HL-60 (cell line): ENCODE measurements around the gene ADAM12.

Experiments used
- DNase-seq, 2 experiments: peaks; one replicate each; pipeline ENCODE4 v3.0.0-alpha.2; 2010 to 2020; ENCODE audit warnings: low read depth in 1 of 2, low spot score in 1 of 2
- H3K27ac ChIP-seq: fragments of 250-450 bp; sonication (Bioruptor Pico); replicated peaks from 2 replicates; pipeline ENCODE4 v1.5.1; 2020; ENCODE audit warnings: mild to moderate bottlenecking, moderate library complexity
- H3K27me3 ChIP-seq: fragments of 250-450 bp; sonication (Bioruptor Pico); 2 replicates; pipeline ENCODE4 v1.5.1; 2021; ENCODE audit warnings: mild to moderate bottlenecking, moderate library complexity; ENCODE audit not compliant: insufficient read depth, poor library complexity, severe bottlenecking
- H3K4me3 ChIP-seq: replicated peaks from 2 replicates; pipeline ENCODE4 v1.5.1; 2011; ENCODE audit warnings: mild to moderate bottlenecking, control low read depth, low read length; ENCODE audit not compliant: insufficient read depth
- CTCF ChIP-seq: IDR thresholded peaks from one replicate; pipeline ENCODE4 v1.5.1; 2011; ENCODE audit warnings: low read length, control low read depth, inconsistent platforms; ENCODE audit not compliant: insufficient read depth
- GABPA ChIP-seq: IDR thresholded peaks from 2 replicates; pipeline ENCODE4 v1.6.1; 2012; ENCODE audit warnings: low read depth
- POLR2AphosphoS5 ChIP-seq: IDR thresholded peaks from 2 replicates; pipeline ENCODE4 v1.6.1; 2012; ENCODE audit warnings: low read depth
- REST ChIP-seq: IDR thresholded peaks from 2 replicates; pipeline ENCODE4 v1.6.1; 2012; ENCODE audit warnings: low read depth; ENCODE audit not compliant: insufficient replicate concordance
- SPI1 ChIP-seq: IDR thresholded peaks from 2 replicates; pipeline ENCODE4 v1.6.1; 2012; ENCODE audit warnings: low read depth, mild to moderate bottlenecking, borderline replicate concordance

ADAM12 gene

GRCh38 chr10:126434235-126434634 lies 46.0 kb upstream of the ADAM12 start:
- no peaks in the 10 kb centered on the region for H3K27me3 ChIP-seq
- no peak for DNase-seq
- TF ChIP-seq GABPA (no peak), REST (no peak), SPI1 (no peak), CTCF (no peak), POLR2AphosphoS5 (no peak)
- no peak overlapping the region for H3K4me3 ChIP-seq
- H3K27ac ChIP-seq, result no peak overlapping the region

GRCh38 chr10:126433351-126433750 lies 45.1 kb upstream of the ADAM12 start:
- no peak overlapping the region for H3K27ac ChIP-seq
- TF ChIP-seq CTCF, result no peak
- TF ChIP-seq REST, result no peak
- TF ChIP-seq POLR2AphosphoS5, result no peak
- no peak for TF ChIP-seq GABPA
- no peak for TF ChIP-seq SPI1
- no peaks in the 10 kb centered on the region for H3K27me3 ChIP-seq
- no peak for DNase-seq
- no peak overlapping the region for H3K4me3 ChIP-seq

GRCh38 chr10:126432507-126432906 lies 44.2 kb upstream of the ADAM12 start:
- no peak overlapping the region for H3K27ac ChIP-seq
- H3K4me3 ChIP-seq, result no peak overlapping the region
- H3K27me3 ChIP-seq, result no peaks in the 10 kb centered on the region
- TF ChIP-seq POLR2AphosphoS5 (no peak), GABPA (no peak), SPI1 (no peak), REST (no peak), CTCF (no peak)
- DNase-seq, result no peak
